K562 (cell line): ENCODE measurements around the gene WDR64. TPM values are rescaled to one million over a fixed set of nuclear protein-coding genes. Genes with fewer than 3 reads are reported as not detected.

Source experiments
- ATAC-seq: fragments of 200-7000 bp; cut with Tn5 transposase; 3 replicates; pipeline ENCODE4 v1.9.1; 2020; ENCODE audit warnings: moderate library complexity
- BruUV-seq: library from RNA; stranded (reverse); fragments of 400-500 nt; replicated peaks from 2 replicates; lab custom pipeline; 2021; lab: Mats Ljungman, UMichigan
- CTCF ChIA-PET: fragments of 300-600 bp; formaldehyde crosslinking; extraction: SDS; loops from one replicate; lab custom pipeline; 2021; ENCODE audit warnings: low intra/inter-chr PET ratio; lab: Yijun Ruan, JAX
- POLR2A ChIA-PET: fragments of 300-600, 350-650 bp; sonication (Branson Sonifier 250); formaldehyde crosslinking; extraction: SDS; loops from one replicate; lab custom pipeline; 2021; ENCODE audit warnings: antibody characterized with exemption, inconsistent platforms; lab: Yijun Ruan, JAX
- DNase-seq, 4 experiments: peaks; one replicate each; pipeline versions ENCODE4 v3.0.0 to v3.0.0-alpha.2; 2011 to 2018; ENCODE audit warnings: low spot score in 3 of 4, mixed read lengths in 3 of 4; ENCODE audit errors: extremely low read depth in 1 of 4
- FAIRE-seq: peaks from 2 replicates; lab custom pipeline; 2011; peaks lifted over from hg19 to GRCh38; lab: Jason Lieb, UNC
- H2AFZ ChIP-seq: 2 replicates; pipeline ENCODE4 v1.6.0; 2011; ENCODE audit warnings: low read depth, low read length, control low read depth, inconsistent platforms
- H3K27ac ChIP-seq: fragments of 200-600 bp; 3 replicates; pipeline ENCODE4 v1.8.0; 2011; ENCODE audit warnings: low read depth, mild to moderate bottlenecking, control low read depth, inconsistent platforms, low read length, moderate library complexity, mixed read lengths; ENCODE audit errors: extremely low read depth
- H3K27me3 ChIP-seq, 2 experiments: fragments of 300-600 bp in 1 of 2; 2 replicates in 1 of 2; 3 replicates in 1 of 2; pipeline versions ENCODE4 v1.6.0 to v1.8.0; 2011; ENCODE audit warnings: inconsistent platforms in 2 of 2, low read length in 2 of 2, mild to moderate bottlenecking in 1 of 2, mixed read lengths in 1 of 2, moderate library complexity in 1 of 2; ENCODE audit not compliant: control insufficient read depth in 2 of 2, insufficient read depth in 2 of 2
- H3K36me3 ChIP-seq: fragments of 300-600 bp; 3 replicates; pipeline ENCODE4 v1.8.0; 2011; ENCODE audit warnings: mild to moderate bottlenecking, low read length, inconsistent platforms; ENCODE audit not compliant: control insufficient read depth, insufficient read depth
- H3K4me1 ChIP-seq, 2 experiments: fragments of 200-600 bp in 1 of 2; replicated peaks in 1 of 2; 2 replicates in 1 of 2; 3 replicates in 1 of 2; pipeline versions ENCODE4 v1.5.1 to v1.8.0; 2011; ENCODE audit warnings: inconsistent platforms in 2 of 2, low read length in 2 of 2, mild to moderate bottlenecking in 1 of 2, mixed read lengths in 1 of 2, moderate library complexity in 1 of 2; ENCODE audit not compliant: control insufficient read depth in 2 of 2, insufficient read depth in 2 of 2
- H3K4me2 ChIP-seq: 2 replicates; pipeline ENCODE4 v1.6.1; 2011; ENCODE audit warnings: low read length, control low read depth, inconsistent platforms, mixed read lengths; ENCODE audit not compliant: insufficient read depth
- H3K4me3 ChIP-seq: fragments of 200-600 bp; sonication (generic), shearing (Covaris generic); 2 replicates; pipeline ENCODE4 v1.5.1; 2016; ENCODE audit warnings: control low read depth, inconsistent platforms
- H3K79me2 ChIP-seq: fragments of 200-600 bp; 3 replicates; pipeline ENCODE4 v1.8.0; 2011; ENCODE audit warnings: low read length, inconsistent platforms; ENCODE audit not compliant: control insufficient read depth, insufficient read depth
- H3K9ac ChIP-seq, 2 experiments: 2 replicates each; pipeline versions ENCODE4 v1.6.0 to v1.6.1; 2011; ENCODE audit warnings: low read depth in 2 of 2, low read length in 2 of 2, control low read depth in 1 of 2, inconsistent platforms in 1 of 2, mild to moderate bottlenecking in 1 of 2, mixed read lengths in 1 of 2; ENCODE audit not compliant: insufficient read depth in 1 of 2
- H3K9me1 ChIP-seq: one replicate; pipeline ENCODE4 v1.6.0; 2011; ENCODE audit warnings: inconsistent platforms, mild to moderate bottlenecking, low read length, moderate library complexity; ENCODE audit not compliant: control insufficient read depth, insufficient read depth
- H3K9me3 ChIP-seq: replicated peaks from 2 replicates; pipeline ENCODE4 v1.5.1; 2011; ENCODE audit warnings: low read depth, low read length, inconsistent platforms; ENCODE audit not compliant: control insufficient read depth, insufficient read depth
- H4K20me1 ChIP-seq: replicated peaks from 2 replicates; pipeline ENCODE4 v1.6.1; 2011; ENCODE audit warnings: low read length, inconsistent platforms, mixed read lengths; ENCODE audit not compliant: control insufficient read depth, insufficient read depth
- CEBPB ChIP-seq: fragments of 450-650 bp; IDR thresholded peaks from 2 replicates; pipeline ENCODE4 v1.6.1; 2016; ENCODE audit warnings: missing genetic modification characterization, missing compliant biosample characterization
- CEBPG ChIP-seq, 3 experiments: fragments of 200-800 bp in 1 of 3; sonication (Bioruptor generic) in 1 of 3; sonication (generic) in 1 of 3; formaldehyde crosslinking in 1 of 3; IDR thresholded peaks in 2 of 3; conservative IDR thresholded peaks in 1 of 3; 2 replicates each; pipeline versions ENCODE4 v1.6.1 to v1.8.0; 2016 to 2022; ENCODE audit warnings: missing compliant biosample characterization in 2 of 3, missing genetic modification characterization in 2 of 3, mild to moderate bottlenecking in 1 of 3, missing genetic modification reagents in 1 of 3
- MAX ChIP-seq: sonication (generic); formaldehyde crosslinking; IDR thresholded peaks from 2 replicates; pipeline ENCODE4 v1.9.0; 2022; ENCODE audit warnings: mild to moderate bottlenecking, missing genetic modification reagents
- TEAD2 ChIP-seq: fragments of 450-650 bp; IDR thresholded peaks from 2 replicates; pipeline ENCODE4 v1.6.1; 2016; ENCODE audit warnings: missing genetic modification characterization, control low read depth, missing compliant biosample characterization
- ZBTB43 ChIP-seq: sonication (generic); formaldehyde crosslinking; IDR thresholded peaks from 2 replicates; pipeline ENCODE4 v1.8.0; 2023; ENCODE audit warnings: mild to moderate bottlenecking, missing genetic modification reagents
- WGBS: fragments of 100-300 bp; shearing (Covaris generic); methylation state at CpG from one replicate; pipeline ENCODE4 v1.1.6; 2016; ENCODE audit warnings: low coverage, mixed read lengths; ENCODE audit not compliant: insufficient coverage; ENCODE audit errors: missing lambda C conversion rate; 5-methylcytosine and 5-hydroxymethylcytosine counted together
- in situ Hi-C: fragments of 300-500 bp; cut with MboI; formaldehyde crosslinking; loops from 4 replicates; pipeline ENCODE4 v1.15.0; 2018; ENCODE audit warnings: inconsistent platforms, mixed read lengths
- intact Hi-C: fragments of 100-400 bp; cut with micrococcal nuclease; formaldehyde crosslinking; loops from 2 replicates; pipeline ENCODE4 v1.14.2; 2022
- polyA plus RNA-seq, 8 experiments: library from polyadenylated mRNA; depleted of rRNA in 4 of 8; stranded (reverse) in 5 of 8; unstranded in 3 of 8; fragments of >200 nt; fragmentation: Nextera tagmentation in 2 of 8; fragmentation: Illumina TruSeq in 1 of 8; extraction: Ambion mirVana in 2 of 8; extraction: Trizol in 1 of 8; gene quantifications; 2 replicates each; pipeline versions ENCODE4 v1.2.1 to v1.2.3, GENCODE V29; 2011 to 2014; ENCODE audit warnings: inconsistent platforms in 1 of 8, missing spikeins in 1 of 8
- total RNA-seq, 7 experiments: library from RNA; depleted of rRNA in 6 of 7; stranded (reverse); fragments of >200 nt in 6 of 7; fragmentation: Illumina TruSeq in 2 of 7; extraction: Trizol in 2 of 7; gene quantifications; 2 replicates each; pipeline versions ENCODE4 v1.2.1 to v1.2.3, GENCODE V29; 2011 to 2021; ENCODE audit warnings: low replicate concordance in 1 of 7
- TF ChIP-seq, protein P1 (sequence below): fragments of 450-650 bp; IDR thresholded peaks from 2 replicates; pipeline ENCODE4 v1.6.1; 2016; ENCODE audit warnings: mild to moderate bottlenecking, moderate library complexity

Gene WDR64
- total and polyA plus RNA-seq, 9 of the 15 experiments (the other 6 are each of a cell fraction or from before 2014, with no cell fraction given), result 0.06 to 0.29 (median 0.19) TPM; not detected in 5

DNA sequence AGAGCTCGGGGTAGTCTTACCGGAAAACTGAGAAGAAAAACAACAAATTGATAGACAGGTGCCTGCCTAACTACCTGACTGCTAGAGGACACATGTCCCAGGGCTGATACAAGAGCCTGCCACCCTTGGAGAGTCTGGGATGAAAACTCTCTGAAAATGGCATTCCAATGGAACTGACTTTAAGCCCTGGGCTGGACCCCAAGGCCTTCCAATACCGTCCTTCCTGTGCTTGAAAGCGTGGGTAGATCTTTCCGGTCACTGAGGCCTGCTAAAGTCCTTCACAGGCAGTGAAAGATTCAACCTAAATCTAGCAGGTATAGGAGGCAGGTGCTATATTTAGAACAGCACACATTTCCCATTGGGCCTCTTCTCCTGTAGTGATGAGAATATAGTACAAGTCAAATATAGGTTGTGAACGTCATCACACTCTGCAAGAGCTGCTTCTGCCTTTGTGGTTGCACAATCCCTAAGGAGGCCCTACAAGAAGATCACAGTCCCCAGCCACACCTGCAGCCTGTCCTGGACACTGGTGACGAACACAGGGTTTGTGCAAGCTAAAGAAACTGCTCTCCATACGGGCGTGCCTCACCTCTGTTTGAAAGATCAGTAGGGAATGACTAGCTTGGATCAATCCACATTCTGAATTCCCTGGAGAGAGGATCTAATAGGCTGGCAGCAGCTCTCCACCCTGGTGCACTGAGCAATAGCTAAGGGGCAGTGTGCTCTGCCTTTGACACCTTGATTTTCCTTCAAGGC, 11.0 kb upstream of the WDR64 start:
- no TSS peak for BruUV-seq
- H3K4me3 ChIP-seq, result peak overlapping the region; percentile 24; the same call in 1 of the 2 replicates
- no peak for FAIRE-seq
- TF ChIP-seq ZBTB43 (CRISPR knock-in tag), result no peak
- peak; percentile 18 for TF ChIP-seq MAX (CRISPR knock-in tag)
- TF ChIP-seq CEBPG (CRISPR knock-in tag; IDR thresholded peaks at IDR 0.05), result peak; percentile 58; the same call in 1 of the 2 replicates
- TF ChIP-seq CEBPG (tag; conservative IDR thresholded peaks at IDR 0.05 in 1 of 2, IDR thresholded peaks at IDR 0.05 in 1 of 2), result no peak
- peak; percentile 79 for TF ChIP-seq CEBPB
- TF ChIP-seq TEAD2, result no peak
- TF ChIP-seq, protein P1, sequence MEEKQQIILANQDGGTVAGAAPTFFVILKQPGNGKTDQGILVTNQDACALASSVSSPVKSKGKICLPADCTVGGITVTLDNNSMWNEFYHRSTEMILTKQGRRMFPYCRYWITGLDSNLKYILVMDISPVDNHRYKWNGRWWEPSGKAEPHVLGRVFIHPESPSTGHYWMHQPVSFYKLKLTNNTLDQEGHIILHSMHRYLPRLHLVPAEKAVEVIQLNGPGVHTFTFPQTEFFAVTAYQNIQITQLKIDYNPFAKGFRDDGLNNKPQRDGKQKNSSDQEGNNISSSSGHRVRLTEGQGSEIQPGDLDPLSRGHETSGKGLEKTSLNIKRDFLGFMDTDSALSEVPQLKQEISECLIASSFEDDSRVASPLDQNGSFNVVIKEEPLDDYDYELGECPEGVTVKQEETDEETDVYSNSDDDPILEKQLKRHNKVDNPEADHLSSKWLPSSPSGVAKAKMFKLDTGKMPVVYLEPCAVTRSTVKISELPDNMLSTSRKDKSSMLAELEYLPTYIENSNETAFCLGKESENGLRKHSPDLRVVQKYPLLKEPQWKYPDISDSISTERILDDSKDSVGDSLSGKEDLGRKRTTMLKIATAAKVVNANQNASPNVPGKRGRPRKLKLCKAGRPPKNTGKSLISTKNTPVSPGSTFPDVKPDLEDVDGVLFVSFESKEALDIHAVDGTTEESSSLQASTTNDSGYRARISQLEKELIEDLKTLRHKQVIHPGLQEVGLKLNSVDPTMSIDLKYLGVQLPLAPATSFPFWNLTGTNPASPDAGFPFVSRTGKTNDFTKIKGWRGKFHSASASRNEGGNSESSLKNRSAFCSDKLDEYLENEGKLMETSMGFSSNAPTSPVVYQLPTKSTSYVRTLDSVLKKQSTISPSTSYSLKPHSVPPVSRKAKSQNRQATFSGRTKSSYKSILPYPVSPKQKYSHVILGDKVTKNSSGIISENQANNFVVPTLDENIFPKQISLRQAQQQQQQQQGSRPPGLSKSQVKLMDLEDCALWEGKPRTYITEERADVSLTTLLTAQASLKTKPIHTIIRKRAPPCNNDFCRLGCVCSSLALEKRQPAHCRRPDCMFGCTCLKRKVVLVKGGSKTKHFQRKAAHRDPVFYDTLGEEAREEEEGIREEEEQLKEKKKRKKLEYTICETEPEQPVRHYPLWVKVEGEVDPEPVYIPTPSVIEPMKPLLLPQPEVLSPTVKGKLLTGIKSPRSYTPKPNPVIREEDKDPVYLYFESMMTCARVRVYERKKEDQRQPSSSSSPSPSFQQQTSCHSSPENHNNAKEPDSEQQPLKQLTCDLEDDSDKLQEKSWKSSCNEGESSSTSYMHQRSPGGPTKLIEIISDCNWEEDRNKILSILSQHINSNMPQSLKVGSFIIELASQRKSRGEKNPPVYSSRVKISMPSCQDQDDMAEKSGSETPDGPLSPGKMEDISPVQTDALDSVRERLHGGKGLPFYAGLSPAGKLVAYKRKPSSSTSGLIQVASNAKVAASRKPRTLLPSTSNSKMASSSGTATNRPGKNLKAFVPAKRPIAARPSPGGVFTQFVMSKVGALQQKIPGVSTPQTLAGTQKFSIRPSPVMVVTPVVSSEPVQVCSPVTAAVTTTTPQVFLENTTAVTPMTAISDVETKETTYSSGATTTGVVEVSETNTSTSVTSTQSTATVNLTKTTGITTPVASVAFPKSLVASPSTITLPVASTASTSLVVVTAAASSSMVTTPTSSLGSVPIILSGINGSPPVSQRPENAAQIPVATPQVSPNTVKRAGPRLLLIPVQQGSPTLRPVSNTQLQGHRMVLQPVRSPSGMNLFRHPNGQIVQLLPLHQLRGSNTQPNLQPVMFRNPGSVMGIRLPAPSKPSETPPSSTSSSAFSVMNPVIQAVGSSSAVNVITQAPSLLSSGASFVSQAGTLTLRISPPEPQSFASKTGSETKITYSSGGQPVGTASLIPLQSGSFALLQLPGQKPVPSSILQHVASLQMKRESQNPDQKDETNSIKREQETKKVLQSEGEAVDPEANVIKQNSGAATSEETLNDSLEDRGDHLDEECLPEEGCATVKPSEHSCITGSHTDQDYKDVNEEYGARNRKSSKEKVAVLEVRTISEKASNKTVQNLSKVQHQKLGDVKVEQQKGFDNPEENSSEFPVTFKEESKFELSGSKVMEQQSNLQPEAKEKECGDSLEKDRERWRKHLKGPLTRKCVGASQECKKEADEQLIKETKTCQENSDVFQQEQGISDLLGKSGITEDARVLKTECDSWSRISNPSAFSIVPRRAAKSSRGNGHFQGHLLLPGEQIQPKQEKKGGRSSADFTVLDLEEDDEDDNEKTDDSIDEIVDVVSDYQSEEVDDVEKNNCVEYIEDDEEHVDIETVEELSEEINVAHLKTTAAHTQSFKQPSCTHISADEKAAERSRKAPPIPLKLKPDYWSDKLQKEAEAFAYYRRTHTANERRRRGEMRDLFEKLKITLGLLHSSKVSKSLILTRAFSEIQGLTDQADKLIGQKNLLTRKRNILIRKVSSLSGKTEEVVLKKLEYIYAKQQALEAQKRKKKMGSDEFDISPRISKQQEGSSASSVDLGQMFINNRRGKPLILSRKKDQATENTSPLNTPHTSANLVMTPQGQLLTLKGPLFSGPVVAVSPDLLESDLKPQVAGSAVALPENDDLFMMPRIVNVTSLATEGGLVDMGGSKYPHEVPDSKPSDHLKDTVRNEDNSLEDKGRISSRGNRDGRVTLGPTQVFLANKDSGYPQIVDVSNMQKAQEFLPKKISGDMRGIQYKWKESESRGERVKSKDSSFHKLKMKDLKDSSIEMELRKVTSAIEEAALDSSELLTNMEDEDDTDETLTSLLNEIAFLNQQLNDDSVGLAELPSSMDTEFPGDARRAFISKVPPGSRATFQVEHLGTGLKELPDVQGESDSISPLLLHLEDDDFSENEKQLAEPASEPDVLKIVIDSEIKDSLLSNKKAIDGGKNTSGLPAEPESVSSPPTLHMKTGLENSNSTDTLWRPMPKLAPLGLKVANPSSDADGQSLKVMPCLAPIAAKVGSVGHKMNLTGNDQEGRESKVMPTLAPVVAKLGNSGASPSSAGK, result 0 out of 2 replicates have a peak, but pooled peaks have one; percentile 1

More for the DNA sequence above, 11.0 kb upstream of the WDR64 start:
- Histone ChIP-seq H3K4me2 (peak overlapping the region; percentile 85), H3K36me3 (peaks cover 18% of the 10 kb centered on the region), H3K9ac (peak overlapping the region in 1 of 2 experiments; percentile 45; a peak in 1 of 4 replicates), H3K27me3 (no peaks in the 10 kb centered on the region), H3K9me1 (no peaks in the 10 kb centered on the region), H3K9me3 (peaks cover 22% of the 10 kb centered on the region), H3K4me1 (peaks cover 7 to 9% of the 10 kb centered on the region in 2 experiments), H3K79me2 (peaks cover 40% of the 10 kb centered on the region), H4K20me1 (0 out of 2 replicates have a peak, but pooled peaks cover 3% of the 10 kb centered on the region), H2AFZ (peak overlapping the region; percentile 95), H3K27ac (peak overlapping the region; percentile 70)
- ATAC-seq, result no peak
- DNase-seq, result peak in 1 of 4 experiments; percentile 22
- WGBS, result 96% methylated on average over 9 of the region's 9 CpGs
- in situ Hi-C loops, result no loop called here
- CTCF ChIA-PET, result no interaction called here
- POLR2A ChIA-PET, result interaction anchor here (0.6 to 1.4 kb wide), 6 partner anchors 11 to 318 kb away, joined by 3 to 4 read pairs (median 3); no protein-coding TSS in a partner anchor
- intact Hi-C loops, result no loop called here
